ENCODE measurements around the gene COG7. TPM values are rescaled to one million over a fixed set of nuclear protein-coding genes. Genes with fewer than 3 reads are reported as not detected.

COG7 gene
- polyA plus RNA-seq, 1 of the 3 experiments (the other 2 are of a cell fraction): 33.0 TPM

- Histone ChIP-seq H3K9me2 (no peaks in the 10 kb centered on the region), H3K9me3 (no peaks in the 10 kb centered on the region), H2AFZ (ENCODE audit: low read depth) (no peak overlapping the region), H3K36me3 (replicated peaks in 1 of 2; ENCODE audit: control insufficient read depth in 1 of 2, insufficient read depth in 2 of 2, low read length in 1 of 2) (no peaks in the 10 kb centered on the region), H3K4me2 (no peak overlapping the region), H3K27ac (ENCODE audit: low read depth in 2 of 2, low read length in 1 of 2) (no peak overlapping the region), H3K27me3 (ENCODE audit: insufficient read depth) (no peaks in the 10 kb centered on the region), H3K4me1 (ENCODE audit: control insufficient read depth in 1 of 2, insufficient read depth in 2 of 2, low read depth in 1 of 2, low read length in 1 of 2) (no peaks in the 10 kb centered on the region), H4K20me1 (ENCODE audit: insufficient read depth) (no peaks in the 10 kb centered on the region), H3K4me3 (ENCODE audit: low read depth in 2 of 2, low read length in 1 of 2) (no peak overlapping the region), H3K9ac (no peak overlapping the region), H3F3A (replicated peaks; ENCODE audit: insufficient read depth) (no peaks in the 10 kb centered on the region), H3K79me2 (ENCODE audit: insufficient read depth) (no peaks in the 10 kb centered on the region)
- ChIA-PET CTCF (no interaction called here), POLR2A (no interaction called here)
- 41% methylated on average over 6 of the region's 8 CpGs for WGBS (ENCODE audit: low lambda C conversion rate)
- TF ChIP-seq ZBTB33 (IDR thresholded peaks at IDR 0.05; ENCODE audit: borderline replicate concordance, low read depth) (no peak), POLR2AphosphoS5 (IDR thresholded peaks at IDR 0.05; ENCODE audit: low read depth, low read length) (no peak), NRF1 (IDR thresholded peaks at IDR 0.05; ENCODE audit: low read depth, low read length) (no peak), TAF1 (IDR thresholded peaks at IDR 0.05; ENCODE audit: borderline replicate concordance, low read depth, low read length) (no peak), MEF2A (IDR thresholded peaks at IDR 0.05; ENCODE audit: borderline replicate concordance, low read depth) (no peak), CHD2 (IDR thresholded peaks at IDR 0.05; ENCODE audit: low read length, partially characterized antibody) (no peak), SMC3 (IDR thresholded peaks at IDR 0.05; ENCODE audit: low read depth, low read length) (no peak), RFX5 (IDR thresholded peaks at IDR 0.05; ENCODE audit: low read length) (no peak), FOSL2 (IDR thresholded peaks at IDR 0.05; ENCODE audit: borderline replicate concordance, low read depth) (no peak), JUND (IDR thresholded peaks at IDR 0.05) (no peak), GABPA (IDR thresholded peaks at IDR 0.05; ENCODE audit: low read depth) (no peak), RAD21 (IDR thresholded peaks at IDR 0.05; ENCODE audit: low read length) (no peak), MXI1 (IDR thresholded peaks at IDR 0.05; ENCODE audit: low read depth, low read length) (no peak), IRF3 (IDR thresholded peaks at IDR 0.05; ENCODE audit: low read depth, low read length) (no peak), RXRA (IDR thresholded peaks at IDR 0.05; ENCODE audit: borderline replicate concordance, low read depth) (no peak), ELF1 (IDR thresholded peaks at IDR 0.05) (no peak), YY1 (IDR thresholded peaks at IDR 0.05; ENCODE audit: low read depth) (no peak)
- TF ChIP-seq, protein P1, sequence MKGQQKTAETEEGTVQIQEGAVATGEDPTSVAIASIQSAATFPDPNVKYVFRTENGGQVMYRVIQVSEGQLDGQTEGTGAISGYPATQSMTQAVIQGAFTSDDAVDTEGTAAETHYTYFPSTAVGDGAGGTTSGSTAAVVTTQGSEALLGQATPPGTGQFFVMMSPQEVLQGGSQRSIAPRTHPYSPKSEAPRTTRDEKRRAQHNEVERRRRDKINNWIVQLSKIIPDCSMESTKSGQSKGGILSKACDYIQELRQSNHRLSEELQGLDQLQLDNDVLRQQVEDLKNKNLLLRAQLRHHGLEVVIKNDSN (IDR thresholded peaks at IDR 0.05; ENCODE audit: borderline replicate concordance, low read depth): no peak
- TF ChIP-seq, protein P2, sequence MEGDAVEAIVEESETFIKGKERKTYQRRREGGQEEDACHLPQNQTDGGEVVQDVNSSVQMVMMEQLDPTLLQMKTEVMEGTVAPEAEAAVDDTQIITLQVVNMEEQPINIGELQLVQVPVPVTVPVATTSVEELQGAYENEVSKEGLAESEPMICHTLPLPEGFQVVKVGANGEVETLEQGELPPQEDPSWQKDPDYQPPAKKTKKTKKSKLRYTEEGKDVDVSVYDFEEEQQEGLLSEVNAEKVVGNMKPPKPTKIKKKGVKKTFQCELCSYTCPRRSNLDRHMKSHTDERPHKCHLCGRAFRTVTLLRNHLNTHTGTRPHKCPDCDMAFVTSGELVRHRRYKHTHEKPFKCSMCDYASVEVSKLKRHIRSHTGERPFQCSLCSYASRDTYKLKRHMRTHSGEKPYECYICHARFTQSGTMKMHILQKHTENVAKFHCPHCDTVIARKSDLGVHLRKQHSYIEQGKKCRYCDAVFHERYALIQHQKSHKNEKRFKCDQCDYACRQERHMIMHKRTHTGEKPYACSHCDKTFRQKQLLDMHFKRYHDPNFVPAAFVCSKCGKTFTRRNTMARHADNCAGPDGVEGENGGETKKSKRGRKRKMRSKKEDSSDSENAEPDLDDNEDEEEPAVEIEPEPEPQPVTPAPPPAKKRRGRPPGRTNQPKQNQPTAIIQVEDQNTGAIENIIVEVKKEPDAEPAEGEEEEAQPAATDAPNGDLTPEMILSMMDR (IDR thresholded peaks at IDR 0.05): no peak
- TF ChIP-seq, protein P3, sequence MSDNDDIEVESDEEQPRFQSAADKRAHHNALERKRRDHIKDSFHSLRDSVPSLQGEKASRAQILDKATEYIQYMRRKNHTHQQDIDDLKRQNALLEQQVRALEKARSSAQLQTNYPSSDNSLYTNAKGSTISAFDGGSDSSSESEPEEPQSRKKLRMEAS (IDR thresholded peaks at IDR 0.05; ENCODE audit: low read depth): no peak
- no peak for DNase-seq
Measured at GRCh38 chr16:23367988-23368387, 85.0 kb downstream of the COG7 start.
